Endothelial cell (in vitro differentiated cells): ENCODE data around the gene CELSR3. TPM values are rescaled to one million over a fixed set of nuclear protein-coding genes. Genes with fewer than 3 reads are reported as not detected.
A peak's percentile ranks its signal among the peaks of the same experiment; 100 is the strongest.

Experiments used
- DNase-seq: peaks from one replicate; pipeline ENCODE4 v3.0.0; 2021; ENCODE audit warnings: low spot score
- H3K27ac Mint-ChIP-seq: one replicate; pipeline ENCODE4 v1.8.0; 2021; ENCODE audit warnings: mixed read lengths, inconsistent platforms; ENCODE audit not compliant: unreplicated experiment
- H3K27me3 Mint-ChIP-seq: one replicate; pipeline ENCODE4 v1.8.0; 2021; ENCODE audit warnings: mild to moderate bottlenecking, moderate library complexity, mixed read lengths, inconsistent platforms; ENCODE audit not compliant: unreplicated experiment
- H3K36me3 Mint-ChIP-seq: one replicate; pipeline ENCODE4 v1.8.0; 2021; ENCODE audit warnings: mild to moderate bottlenecking, low read depth, mixed read lengths, inconsistent platforms; ENCODE audit not compliant: unreplicated experiment
- H3K4me1 Mint-ChIP-seq: one replicate; pipeline ENCODE4 v1.8.0; 2021; ENCODE audit warnings: mild to moderate bottlenecking, mixed read lengths, inconsistent platforms; ENCODE audit not compliant: unreplicated experiment
- H3K4me3 Mint-ChIP-seq: one replicate; pipeline ENCODE4 v1.8.0; 2021; ENCODE audit warnings: mild to moderate bottlenecking, mixed read lengths, inconsistent platforms; ENCODE audit not compliant: unreplicated experiment
- H3K9me3 Mint-ChIP-seq: one replicate; pipeline ENCODE4 v1.8.0; 2021; ENCODE audit warnings: mixed read lengths, inconsistent platforms; ENCODE audit not compliant: unreplicated experiment
- long read RNA-seq: library from polyadenylated mRNA; unstranded; transcript quantifications from one replicate; pipeline ENCODE4 v2.0.0, GENCODE V29; 2020; ENCODE audit not compliant: unreplicated experiment
- total RNA-seq: library from RNA; stranded (reverse); fragmentation: NEBNext Ultra II Directional; extraction: Animal tissue kit (Norgen Biotek cat#: 25700); gene quantifications from one replicate; pipeline ENCODE4 v1.2.1, GENCODE V29; 2021; ENCODE audit not compliant: unreplicated experiment
- TF ChIP-seq, protein P1 (sequence below): fragments of 200-600 bp; sonication (generic); IDR thresholded peaks from one replicate; pipeline ENCODE4 v1.5.0; 2021; ENCODE audit warnings: antibody characterized with exemption; ENCODE audit not compliant: unreplicated experiment

CELSR3 gene, protein sequence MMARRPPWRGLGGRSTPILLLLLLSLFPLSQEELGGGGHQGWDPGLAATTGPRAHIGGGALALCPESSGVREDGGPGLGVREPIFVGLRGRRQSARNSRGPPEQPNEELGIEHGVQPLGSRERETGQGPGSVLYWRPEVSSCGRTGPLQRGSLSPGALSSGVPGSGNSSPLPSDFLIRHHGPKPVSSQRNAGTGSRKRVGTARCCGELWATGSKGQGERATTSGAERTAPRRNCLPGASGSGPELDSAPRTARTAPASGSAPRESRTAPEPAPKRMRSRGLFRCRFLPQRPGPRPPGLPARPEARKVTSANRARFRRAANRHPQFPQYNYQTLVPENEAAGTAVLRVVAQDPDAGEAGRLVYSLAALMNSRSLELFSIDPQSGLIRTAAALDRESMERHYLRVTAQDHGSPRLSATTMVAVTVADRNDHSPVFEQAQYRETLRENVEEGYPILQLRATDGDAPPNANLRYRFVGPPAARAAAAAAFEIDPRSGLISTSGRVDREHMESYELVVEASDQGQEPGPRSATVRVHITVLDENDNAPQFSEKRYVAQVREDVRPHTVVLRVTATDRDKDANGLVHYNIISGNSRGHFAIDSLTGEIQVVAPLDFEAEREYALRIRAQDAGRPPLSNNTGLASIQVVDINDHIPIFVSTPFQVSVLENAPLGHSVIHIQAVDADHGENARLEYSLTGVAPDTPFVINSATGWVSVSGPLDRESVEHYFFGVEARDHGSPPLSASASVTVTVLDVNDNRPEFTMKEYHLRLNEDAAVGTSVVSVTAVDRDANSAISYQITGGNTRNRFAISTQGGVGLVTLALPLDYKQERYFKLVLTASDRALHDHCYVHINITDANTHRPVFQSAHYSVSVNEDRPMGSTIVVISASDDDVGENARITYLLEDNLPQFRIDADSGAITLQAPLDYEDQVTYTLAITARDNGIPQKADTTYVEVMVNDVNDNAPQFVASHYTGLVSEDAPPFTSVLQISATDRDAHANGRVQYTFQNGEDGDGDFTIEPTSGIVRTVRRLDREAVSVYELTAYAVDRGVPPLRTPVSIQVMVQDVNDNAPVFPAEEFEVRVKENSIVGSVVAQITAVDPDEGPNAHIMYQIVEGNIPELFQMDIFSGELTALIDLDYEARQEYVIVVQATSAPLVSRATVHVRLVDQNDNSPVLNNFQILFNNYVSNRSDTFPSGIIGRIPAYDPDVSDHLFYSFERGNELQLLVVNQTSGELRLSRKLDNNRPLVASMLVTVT (N-terminal part only)
- total RNA-seq = 7.6 TPM
- long read RNA-seq = 0 reads

DNA sequence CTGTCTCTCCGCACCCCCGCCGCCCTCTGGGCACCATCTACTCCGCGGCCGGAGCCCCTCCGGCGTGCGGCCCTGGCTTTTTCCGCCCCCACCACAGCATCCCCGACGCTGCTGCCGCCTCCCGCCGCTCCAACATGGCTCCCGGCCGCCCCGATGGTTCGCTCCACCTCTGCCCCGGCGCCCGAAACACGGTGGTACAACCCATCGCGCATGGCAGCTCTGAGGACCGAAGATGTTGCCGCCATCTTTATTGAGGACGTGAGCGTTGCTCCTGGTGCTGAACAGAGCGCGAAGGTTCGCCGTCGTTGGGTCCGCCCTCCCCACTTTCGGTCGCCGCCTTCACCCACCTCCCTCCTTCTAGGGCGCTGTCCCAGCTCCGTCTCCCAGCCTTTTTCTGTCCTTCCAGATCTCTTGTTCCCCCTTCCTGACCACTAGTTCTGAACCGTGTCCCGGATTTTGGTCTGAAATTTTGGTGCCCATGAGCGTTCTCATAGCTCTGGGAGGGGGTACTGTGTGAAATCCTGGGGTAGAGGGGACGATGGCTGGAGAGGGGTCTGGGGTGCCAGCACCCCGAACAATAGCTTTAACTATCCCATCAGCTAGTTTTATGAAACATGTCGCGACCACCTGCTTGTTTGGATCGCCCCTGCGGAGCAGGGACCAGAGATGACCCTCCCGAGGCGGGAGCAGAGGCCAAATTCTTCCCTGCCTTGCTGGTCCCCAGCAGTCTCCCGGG is at the start of gene CELSR3:
TSS of gene CELSR3 (minus strand) at position 134 of the 736 bp plus-strand sequence. CDS start 252 bp downstream, outside the sequence.
- Mint-ChIP-seq H3K9me3 (no peaks in the 10 kb centered on the region), H3K36me3 (peaks cover 7% of the 10 kb centered on the region), H3K4me3 (peak within 1 kb of the TSS; percentile 96), H3K27me3 (peaks cover 9% of the 10 kb centered on the region), H3K27ac (peak within 1 kb of the TSS; percentile 95), H3K4me1 (peaks cover 7% of the 10 kb centered on the region)
- peak; percentile 81 for DNase-seq
- TF ChIP-seq, protein P1, sequence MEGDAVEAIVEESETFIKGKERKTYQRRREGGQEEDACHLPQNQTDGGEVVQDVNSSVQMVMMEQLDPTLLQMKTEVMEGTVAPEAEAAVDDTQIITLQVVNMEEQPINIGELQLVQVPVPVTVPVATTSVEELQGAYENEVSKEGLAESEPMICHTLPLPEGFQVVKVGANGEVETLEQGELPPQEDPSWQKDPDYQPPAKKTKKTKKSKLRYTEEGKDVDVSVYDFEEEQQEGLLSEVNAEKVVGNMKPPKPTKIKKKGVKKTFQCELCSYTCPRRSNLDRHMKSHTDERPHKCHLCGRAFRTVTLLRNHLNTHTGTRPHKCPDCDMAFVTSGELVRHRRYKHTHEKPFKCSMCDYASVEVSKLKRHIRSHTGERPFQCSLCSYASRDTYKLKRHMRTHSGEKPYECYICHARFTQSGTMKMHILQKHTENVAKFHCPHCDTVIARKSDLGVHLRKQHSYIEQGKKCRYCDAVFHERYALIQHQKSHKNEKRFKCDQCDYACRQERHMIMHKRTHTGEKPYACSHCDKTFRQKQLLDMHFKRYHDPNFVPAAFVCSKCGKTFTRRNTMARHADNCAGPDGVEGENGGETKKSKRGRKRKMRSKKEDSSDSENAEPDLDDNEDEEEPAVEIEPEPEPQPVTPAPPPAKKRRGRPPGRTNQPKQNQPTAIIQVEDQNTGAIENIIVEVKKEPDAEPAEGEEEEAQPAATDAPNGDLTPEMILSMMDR = no peak

DNA sequence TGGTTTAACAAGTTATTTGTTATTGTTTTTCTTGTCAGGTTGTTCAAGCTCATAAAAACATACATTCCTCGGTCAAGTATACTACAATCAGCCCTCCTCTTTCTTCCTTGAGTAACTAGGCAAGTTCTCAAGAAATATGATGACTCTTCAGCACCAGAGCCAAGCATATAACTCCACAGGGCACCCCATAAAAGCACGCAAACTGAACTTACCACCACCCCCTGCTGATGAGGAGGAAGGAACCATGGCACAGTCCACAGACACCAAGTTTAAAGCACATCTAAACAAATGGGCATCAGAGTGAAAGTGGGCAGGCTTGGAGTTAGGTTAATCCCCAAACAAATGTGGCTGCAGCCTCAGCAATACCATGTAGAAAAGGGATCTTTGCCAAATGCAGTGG is 49.0 kb upstream of the CELSR3 start:
- Mint-ChIP-seq H3K4me3 (peak overlapping the region; percentile 17), H3K9me3 (no peaks in the 10 kb centered on the region), H3K27me3 (peaks cover under 1% of the 10 kb centered on the region), H3K4me1 (peaks cover 30% of the 10 kb centered on the region), H3K36me3 (peaks cover 25% of the 10 kb centered on the region), H3K27ac (peak overlapping the region; percentile 32)
- DNase-seq = no peak
- TF ChIP-seq, protein P1 = no peak

DNA sequence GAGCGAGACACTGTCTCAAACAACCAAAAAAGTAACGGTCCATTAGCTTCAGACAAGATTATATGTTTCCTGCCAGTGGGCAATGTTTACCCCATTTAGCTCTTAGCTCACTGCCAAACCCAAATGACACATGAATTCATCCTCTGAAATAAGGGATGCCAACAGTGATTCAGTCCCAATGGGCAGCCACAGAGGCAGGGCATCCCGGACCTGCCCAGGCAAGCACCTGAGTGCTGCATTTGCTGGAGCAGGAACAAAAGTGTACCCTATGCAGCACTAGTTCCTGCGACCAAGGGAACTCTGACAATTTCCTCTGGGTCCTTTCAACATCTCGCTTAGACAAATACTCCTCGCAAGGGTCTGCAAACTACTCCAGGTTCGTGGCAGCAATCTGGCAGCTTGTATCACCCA is 46.4 kb upstream of the CELSR3 start:
- Mint-ChIP-seq H3K27me3 (no peaks in the 10 kb centered on the region), H3K9me3 (no peaks in the 10 kb centered on the region), H3K27ac (no peak overlapping the region), H3K4me1 (peaks cover 22% of the 10 kb centered on the region), H3K36me3 (peaks cover 14% of the 10 kb centered on the region), H3K4me3 (peak overlapping the region; percentile 35)
- no peak for DNase-seq
- TF ChIP-seq, protein P1 = no peak

DNA sequence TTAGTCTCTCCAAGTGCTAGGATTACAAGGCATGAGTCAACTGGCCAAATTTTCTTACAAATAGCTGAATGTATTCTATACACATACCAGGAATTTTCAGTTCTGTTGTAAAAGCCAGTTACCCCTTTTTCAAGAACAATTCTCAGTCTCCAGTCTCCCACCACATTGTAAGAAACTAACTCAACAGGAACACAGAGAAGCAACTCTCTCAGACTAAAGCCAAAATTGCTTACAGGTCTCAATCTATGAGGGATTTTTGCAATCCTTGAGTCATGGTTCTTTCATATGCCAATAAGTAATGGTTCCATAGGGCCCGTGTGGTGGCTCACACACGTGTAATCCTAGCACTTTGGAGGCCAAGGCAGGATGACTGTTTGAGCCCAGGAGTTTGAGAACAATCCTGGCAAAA is 45.8 kb upstream of the CELSR3 start:
- TF ChIP-seq, protein P1 = no peak
- peak overlapping the region; percentile 47 for H3K4me3 Mint-ChIP-seq
- peaks cover 24% of the 10 kb centered on the region for H3K4me1 Mint-ChIP-seq
- H3K27me3 Mint-ChIP-seq = no peaks in the 10 kb centered on the region
- H3K9me3 Mint-ChIP-seq = no peaks in the 10 kb centered on the region
- H3K36me3 Mint-ChIP-seq = peaks cover 15% of the 10 kb centered on the region
- no peak for DNase-seq
- H3K27ac Mint-ChIP-seq = no peak overlapping the region
